Measurements from ENCODE around the gene NXF1. TPM values are rescaled to one million over a fixed set of nuclear protein-coding genes. Genes with fewer than 3 reads are reported as not detected.

Gene NXF1
- total and polyA plus RNA-seq, 2 of the 13 experiments (the other 11 are each of a cell fraction or from before 2014, with no cell fraction given): 30.4 to 30.9 TPM

GRCh38 chr11:62805076-62805892, at the start of gene NXF1 (continued):
- TF ChIP-seq ZNF253 (CRISPR knock-in tag; IDR thresholded peaks at IDR 0.05; ENCODE audit: borderline replicate concordance) (peak; percentile 67), PATZ1 (CRISPR knock-in tag; IDR thresholded peaks at IDR 0.05) (peak; percentile 76), POLR2AphosphoS2 (IDR thresholded peaks at IDR 0.05; ENCODE audit: low read depth, low read length) (peak; percentile 96), ZSCAN9 (CRISPR knock-in tag; IDR thresholded peaks at IDR 0.05; ENCODE audit: borderline replicate concordance) (peak; percentile 69; the same call in 1 of the 2 replicates), MBD4 (IDR thresholded peaks at IDR 0.05; ENCODE audit: borderline replicate concordance, low read length) (no peak), TEAD3 (CRISPR knock-in tag; optimal IDR thresholded peaks at IDR 0.05; ENCODE audit: borderline replicate concordance) (peak; percentile 57), SOX13 (IDR thresholded peaks at IDR 0.05) (peak; percentile 62; the same call in 1 of the 2 replicates), SOX13 (CRISPR knock-in tag; conservative IDR thresholded peaks at IDR 0.05 in 1 of 2, IDR thresholded peaks at IDR 0.05 in 1 of 2) (peak in 1 of 2 experiments; percentile 59; a peak in 2 of 4 replicates), ZIK1 (CRISPR knock-in tag; IDR thresholded peaks at IDR 0.05; ENCODE audit: borderline replicate concordance, low read depth) (peak; percentile 83; the same call in 1 of the 2 replicates), GABPB1 (CRISPR knock-in tag; IDR thresholded peaks at IDR 0.05) (peak; percentile 85), ZNF670 (CRISPR knock-in tag; IDR thresholded peaks at IDR 0.05; ENCODE audit: borderline replicate concordance) (peak; percentile 63; the same call in 1 of the 2 replicates), ZBTB34 (CRISPR knock-in tag; IDR thresholded peaks at IDR 0.05) (no peak), ZFAT (CRISPR knock-in tag; conservative IDR thresholded peaks at IDR 0.05) (no peak), RFXAP (CRISPR knock-in tag; IDR thresholded peaks at IDR 0.05; ENCODE audit: borderline replicate concordance) (peak; percentile 87; the same call in 1 of the 2 replicates), TGIF2 (CRISPR knock-in tag; IDR thresholded peaks at IDR 0.05) (peak; percentile 3; the same call in 1 of the 2 replicates)
- TF ChIP-seq, protein P1, sequence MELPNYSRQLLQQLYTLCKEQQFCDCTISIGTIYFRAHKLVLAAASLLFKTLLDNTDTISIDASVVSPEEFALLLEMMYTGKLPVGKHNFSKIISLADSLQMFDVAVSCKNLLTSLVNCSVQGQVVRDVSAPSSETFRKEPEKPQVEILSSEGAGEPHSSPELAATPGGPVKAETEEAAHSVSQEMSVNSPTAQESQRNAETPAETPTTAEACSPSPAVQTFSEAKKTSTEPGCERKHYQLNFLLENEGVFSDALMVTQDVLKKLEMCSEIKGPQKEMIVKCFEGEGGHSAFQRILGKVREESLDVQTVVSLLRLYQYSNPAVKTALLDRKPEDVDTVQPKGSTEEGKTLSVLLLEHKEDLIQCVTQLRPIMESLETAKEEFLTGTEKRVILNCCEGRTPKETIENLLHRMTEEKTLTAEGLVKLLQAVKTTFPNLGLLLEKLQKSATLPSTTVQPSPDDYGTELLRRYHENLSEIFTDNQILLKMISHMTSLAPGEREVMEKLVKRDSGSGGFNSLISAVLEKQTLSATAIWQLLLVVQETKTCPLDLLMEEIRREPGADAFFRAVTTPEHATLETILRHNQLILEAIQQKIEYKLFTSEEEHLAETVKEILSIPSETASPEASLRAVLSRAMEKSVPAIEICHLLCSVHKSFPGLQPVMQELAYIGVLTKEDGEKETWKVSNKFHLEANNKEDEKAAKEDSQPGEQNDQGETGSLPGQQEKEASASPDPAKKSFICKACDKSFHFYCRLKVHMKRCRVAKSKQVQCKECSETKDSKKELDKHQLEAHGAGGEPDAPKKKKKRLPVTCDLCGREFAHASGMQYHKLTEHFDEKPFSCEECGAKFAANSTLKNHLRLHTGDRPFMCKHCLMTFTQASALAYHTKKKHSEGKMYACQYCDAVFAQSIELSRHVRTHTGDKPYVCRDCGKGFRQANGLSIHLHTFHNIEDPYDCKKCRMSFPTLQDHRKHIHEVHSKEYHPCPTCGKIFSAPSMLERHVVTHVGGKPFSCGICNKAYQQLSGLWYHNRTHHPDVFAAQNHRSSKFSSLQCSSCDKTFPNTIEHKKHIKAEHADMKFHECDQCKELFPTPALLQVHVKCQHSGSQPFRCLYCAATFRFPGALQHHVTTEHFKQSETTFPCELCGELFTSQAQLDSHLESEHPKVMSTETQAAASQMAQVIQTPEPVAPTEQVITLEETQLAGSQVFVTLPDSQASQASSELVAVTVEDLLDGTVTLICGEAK (IDR thresholded peaks at IDR 0.05): no peak
- TF ChIP-seq, protein P1 (CRISPR knock-in tag; IDR thresholded peaks at IDR 0.05): peak; percentile 78; the same call in 1 of the 2 replicates
